Fibroblast of skin of right quadriceps (primary cell): ENCODE measurements around the gene DENND5A.

Source experiments
- DNase-seq: peaks from one replicate; pipeline ENCODE4 v3.0.0-alpha.2; 2013

DENND5A gene

DNA sequence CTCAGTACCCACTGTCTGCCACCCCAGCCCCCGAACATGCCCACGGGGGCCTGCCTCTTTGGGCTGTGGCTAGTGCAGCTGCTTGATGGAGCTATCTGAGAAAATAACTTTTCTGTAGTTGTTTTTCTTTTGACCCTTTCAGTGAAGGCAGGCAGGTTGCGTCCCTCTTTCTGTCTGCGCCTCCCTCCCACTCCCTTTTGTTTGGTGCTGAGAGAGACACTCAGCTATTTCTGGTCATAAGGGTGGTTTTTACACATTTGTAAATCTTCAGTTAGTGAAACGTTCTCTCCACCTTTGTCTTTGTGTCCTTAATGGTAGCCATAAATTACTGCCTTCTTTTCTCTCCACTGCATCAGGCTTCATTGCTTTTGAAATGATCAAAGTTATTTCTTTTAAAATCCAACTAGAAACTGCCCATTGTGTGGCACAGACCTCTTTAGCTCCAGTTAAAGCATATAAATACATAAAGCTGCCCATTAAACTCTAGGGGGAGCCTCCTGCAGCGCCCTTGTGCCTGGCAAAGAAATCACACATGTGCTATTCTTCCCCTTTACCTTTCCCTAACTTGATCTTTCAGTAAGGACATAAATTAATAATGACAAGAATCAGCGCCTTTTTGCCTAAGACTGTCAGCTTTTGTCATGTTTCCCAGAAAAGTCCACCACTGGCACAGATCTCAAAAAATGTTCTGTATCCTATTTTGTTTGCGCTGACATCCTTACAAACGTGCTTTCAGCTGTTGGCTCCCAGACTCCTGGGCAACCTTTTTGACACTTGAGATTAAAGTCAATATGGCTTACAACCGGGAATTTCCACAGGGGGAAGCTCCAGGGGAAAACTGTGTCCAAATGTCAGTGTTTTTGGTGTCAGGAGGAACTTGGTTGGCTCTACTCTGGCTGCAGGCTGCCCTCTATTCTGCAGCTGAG is 172.0 kb downstream of the DENND5A start:
- no peak for DNase-seq

GRCh38 chr11:9092072-9092471 is 173.1 kb downstream of the DENND5A start:
- DNase-seq = no peak

GRCh38 chr11:9091044-9091922 is 173.9 kb downstream of the DENND5A start, which contains the start of gene SCUBE2:
Gene SCUBE2, minus strand, starts transcription at chr11:9091599. Its CDS starts 71 bp downstream, at chr11:9091528.
- DNase-seq = no peak

DNA sequence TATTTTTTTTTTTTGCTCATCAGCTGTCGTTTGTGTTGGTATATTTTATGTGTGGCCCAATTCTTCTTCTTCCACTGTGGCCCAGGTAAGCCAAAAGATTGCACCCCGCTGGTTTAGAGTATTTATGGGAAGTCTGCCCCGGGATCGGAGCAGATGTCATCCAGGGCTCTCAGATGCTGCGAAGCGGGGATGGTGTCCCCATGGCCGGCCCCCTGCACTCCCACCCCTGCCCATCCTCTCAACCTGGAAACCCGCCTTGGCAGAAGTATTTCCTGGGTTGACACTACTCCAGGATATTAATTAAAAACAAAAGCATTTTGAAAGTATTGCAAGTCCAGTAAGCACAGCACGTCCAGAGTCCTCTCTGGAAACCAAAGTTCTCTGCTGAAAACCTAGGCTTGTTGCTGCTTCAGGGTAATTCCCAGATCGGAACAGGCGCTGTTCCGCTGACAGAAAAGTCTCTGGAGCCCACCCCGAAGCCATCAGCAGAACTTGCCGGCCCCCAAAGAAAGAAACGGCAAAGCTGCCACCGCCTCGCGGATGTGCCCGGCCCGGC is 174.6 kb downstream of the DENND5A start:
- DNase-seq = no peak

- no peak for DNase-seq
These were observed 175.5 kb downstream of the DENND5A start for GRCh38 chr11:9089636-9090035.

DNA sequence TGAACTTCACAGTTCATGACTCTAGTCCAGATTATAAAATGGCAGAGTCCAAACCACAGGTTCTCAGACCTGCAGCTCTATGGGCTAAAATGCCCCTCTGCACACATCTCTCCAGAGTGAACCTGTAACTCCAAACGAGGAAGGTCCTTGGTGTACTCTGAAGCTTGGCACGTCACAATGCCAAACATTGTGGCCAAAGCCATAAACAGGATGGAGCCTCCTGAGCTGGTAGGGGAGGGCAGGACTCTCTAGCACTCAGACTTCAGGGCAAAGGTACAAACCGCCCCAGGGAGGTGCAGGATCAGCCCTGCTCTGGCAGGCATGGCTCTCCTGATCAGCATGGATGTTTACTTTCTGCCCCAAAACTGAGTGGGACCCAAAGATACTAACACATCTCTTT is 176.1 kb downstream of the DENND5A start:
- DNase-seq = no peak
